ENCODE results near the gene INHBC.

INHBC gene

DNA sequence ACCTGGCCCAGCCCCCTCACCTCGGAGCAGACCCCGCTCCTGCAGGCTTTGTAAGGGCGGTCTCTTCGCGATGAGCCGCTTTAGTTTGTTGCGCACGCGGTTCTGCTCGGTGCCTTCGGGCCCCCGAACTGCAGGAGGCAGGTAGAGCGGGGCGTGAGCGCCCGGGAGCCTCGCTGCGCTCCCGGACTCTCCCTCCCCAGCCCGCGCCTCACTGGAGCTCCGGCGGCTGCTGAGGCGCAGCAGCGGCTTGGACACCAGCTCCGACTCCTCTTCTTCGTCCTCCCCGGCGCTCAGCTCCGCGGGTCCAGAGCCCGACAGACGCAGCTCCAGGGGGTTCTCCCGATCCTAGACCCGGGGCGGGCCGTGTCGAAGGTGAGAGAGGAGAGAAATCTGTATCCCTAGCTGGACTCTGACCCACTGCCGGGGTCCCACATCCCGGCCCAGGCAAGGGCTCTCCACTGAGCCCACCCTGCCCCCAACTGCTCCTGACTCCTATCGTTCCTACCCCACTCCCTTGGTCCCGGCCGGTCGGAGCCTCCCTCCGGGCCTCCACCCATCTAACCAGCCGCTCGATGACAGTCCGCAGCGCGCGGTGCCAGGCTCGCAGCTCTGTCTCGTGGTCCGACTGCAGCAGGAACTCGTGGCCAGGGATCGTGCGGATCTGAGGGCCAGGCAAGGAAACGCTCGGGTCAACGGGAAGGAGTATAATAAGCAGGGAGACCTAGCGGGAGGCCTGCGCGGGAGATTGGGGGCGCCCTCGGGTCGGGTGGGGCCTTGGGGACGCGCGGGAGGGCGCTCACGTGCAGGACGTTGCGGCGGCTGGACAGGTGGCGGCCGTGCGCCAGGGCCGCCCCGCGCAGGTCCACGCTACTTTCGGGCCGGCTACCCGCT, 40.9 kb downstream of the INHBC start:
- H3K4me3 ChIP-seq (ENCODE audit: low read length), result peak overlapping the region; percentile 61; the same call in 1 of the 2 replicates
- TF ChIP-seq ZNF274 (IDR thresholded peaks at IDR 0.05; ENCODE audit: low read depth, low read length), result no peak

DNA sequence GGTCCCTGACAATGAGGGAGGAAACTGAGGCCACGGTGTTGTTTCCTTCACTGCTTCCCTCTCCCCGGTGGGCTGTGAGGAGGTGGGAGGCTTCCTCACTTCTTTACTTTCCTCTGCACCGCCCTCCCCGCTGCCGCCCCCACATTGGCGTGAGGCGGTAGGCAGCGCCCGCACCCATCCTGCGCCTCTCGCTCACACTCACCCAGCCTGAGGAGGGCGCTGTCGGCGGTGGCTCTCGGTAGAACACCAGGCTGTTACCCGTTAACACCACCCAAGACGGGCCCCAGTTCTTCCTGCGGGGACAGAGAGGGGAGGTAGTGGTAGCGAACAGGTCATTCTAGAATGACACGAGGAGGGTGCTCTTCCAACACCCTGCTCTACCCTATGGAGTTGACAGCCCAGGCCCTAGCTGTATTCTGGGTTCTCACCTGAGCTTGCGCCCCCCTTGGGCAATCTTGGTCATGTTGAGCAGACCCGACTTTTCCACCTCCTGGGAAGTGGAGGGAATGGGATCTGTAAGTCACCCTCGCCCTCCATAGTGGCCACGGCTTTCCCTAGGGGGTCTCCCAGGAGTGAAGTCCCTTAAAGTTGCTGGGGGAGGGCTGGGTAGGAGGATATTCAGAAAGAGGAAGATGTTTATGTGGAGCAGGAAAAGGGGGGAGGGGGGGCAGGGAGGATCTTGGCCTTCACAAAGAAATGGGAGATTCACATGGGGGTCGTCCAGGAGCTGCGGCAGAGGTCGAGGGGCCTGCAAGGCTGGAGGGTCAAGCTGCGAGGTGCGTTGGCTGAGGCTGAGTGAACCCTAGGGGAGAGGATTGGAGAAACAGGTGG, 41.8 kb downstream of the INHBC start:
- H3K4me3 ChIP-seq (ENCODE audit: low read length), result peak overlapping the region; percentile 61; the same call in 1 of the 2 replicates

GRCh38 chr12:57476993-57477709, 42.6 kb downstream of the INHBC start:
- H3K4me3 ChIP-seq (ENCODE audit: low read length), result peak overlapping the region; percentile 61; the same call in 1 of the 2 replicates
- TF ChIP-seq ZNF274 (IDR thresholded peaks at IDR 0.05; ENCODE audit: low read depth, low read length), result no peak

More for the DNA sequence above, 41.8 kb downstream of the INHBC start:
- no peak for TF ChIP-seq ZNF274 (IDR thresholded peaks at IDR 0.05; ENCODE audit: low read depth, low read length)

DNA sequence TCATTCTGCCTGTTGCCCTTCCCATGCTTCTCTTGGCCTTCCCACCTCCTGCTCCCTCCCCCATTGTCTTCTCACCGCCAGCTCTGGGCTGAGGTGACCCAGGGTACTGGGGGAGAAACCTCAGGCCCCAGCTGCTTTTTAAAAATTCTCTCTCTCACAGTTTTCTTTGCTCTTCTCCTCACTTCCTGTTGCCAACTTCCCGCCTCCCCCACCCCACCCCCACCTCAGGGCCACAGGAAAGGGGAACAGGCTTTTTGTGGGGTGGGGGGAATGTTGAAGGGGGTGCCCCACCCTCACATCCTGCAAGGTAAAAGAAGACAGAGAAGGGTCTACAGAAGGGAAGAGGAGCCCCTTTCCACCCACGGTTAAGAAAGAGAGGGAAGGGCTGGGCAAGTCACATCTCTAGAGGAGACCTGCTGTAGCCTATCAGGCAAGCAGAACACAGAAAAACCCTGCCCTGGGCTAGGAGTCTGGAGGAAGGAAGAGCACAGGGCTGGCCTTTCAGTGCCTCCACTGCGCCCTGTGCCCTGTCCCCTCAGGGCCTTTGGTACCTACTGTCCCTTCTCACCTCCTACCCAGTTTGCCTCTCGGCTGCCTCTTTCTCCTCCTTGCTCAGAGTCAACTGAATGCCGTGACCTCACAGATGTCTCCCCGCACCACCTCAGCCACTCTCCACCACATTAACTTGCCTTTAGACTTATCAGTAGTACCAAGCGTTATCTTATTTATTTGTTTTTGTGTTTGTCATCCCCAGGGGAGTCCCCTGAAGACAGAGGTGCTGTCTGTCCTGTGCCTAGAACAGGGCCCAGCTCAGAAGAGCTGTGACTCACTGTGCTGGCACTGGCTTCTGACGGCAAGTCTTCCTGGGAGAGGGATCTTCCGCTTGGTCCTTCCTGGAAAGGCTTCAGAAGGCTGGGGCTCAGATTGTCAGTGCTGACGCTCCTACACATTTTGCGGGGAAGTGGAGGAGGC, 43.4 kb downstream of the INHBC start:
- no peak for TF ChIP-seq ZNF274 (IDR thresholded peaks at IDR 0.05; ENCODE audit: low read depth, low read length)
- H3K4me3 ChIP-seq (ENCODE audit: low read length), result peak overlapping the region; percentile 61; the same call in 1 of the 2 replicates

- no peak for TF ChIP-seq ZNF274 (IDR thresholded peaks at IDR 0.05; ENCODE audit: low read depth, low read length)
- H3K4me3 ChIP-seq (ENCODE audit: low read length), result peak overlapping the region; percentile 61; the same call in 1 of the 2 replicates
Measured at GRCh38 chr12:57479043-57479375, 44.4 kb downstream of the INHBC start.

DNA sequence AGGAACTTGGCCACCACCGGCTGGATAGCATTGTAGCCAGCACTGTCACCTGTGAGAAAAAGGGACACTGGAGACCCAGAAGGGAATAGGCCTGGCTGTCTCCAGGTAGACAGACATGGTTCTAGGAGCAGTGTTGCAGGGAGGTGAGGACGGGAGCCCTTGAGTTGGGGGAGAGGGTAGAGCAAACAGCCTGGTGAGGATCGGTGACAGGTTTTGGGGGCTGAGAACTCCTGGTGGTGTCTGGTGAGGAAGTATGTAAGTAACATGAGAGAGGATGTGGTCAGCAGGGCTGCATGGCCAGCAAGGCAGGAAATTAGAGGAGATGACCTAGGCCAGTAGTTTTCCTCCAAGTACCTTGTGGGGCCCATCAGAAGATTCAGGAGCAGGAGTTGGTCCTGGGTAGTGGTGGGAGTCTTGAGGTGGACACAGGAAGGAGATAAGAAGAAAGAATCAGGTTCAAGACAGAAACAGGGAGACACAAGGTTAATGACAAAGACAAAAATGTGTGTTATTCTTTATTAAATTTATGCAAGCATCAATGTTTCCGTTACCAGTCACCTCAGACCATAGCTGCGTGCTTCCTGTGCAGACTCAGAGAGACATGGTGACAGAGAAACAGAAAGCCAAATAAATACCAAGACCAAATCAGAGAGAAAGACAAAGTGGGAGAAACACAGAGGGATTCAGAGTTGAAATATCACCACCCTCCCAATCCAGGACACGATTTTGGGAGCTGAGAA, 45.0 kb downstream of the INHBC start, which contains the start of gene ARHGAP9:
ARHGAP9 (minus strand) TSS at position 491 of the 740 bp plus-strand sequence; CDS start at position 31, 460 bp downstream.
- peak within 1 kb of the TSS; percentile 61; the same call in 1 of the 2 replicates for H3K4me3 ChIP-seq (ENCODE audit: low read length)
- TF ChIP-seq ZNF274 (IDR thresholded peaks at IDR 0.05; ENCODE audit: low read depth, low read length), result no peak

GRCh38 chr12:57481671-57482070, 47.1 kb downstream of the INHBC start:
- H3K4me3 ChIP-seq (ENCODE audit: low read length), result no peak overlapping the region
- no peak for TF ChIP-seq ZNF274 (IDR thresholded peaks at IDR 0.05; ENCODE audit: low read depth, low read length)

GRCh38 chr12:57483466-57483865, 48.9 kb downstream of the INHBC start:
- no peak for TF ChIP-seq ZNF274 (IDR thresholded peaks at IDR 0.05; ENCODE audit: low read depth, low read length)
- no peak overlapping the region for H3K4me3 ChIP-seq (ENCODE audit: low read length)

DNA sequence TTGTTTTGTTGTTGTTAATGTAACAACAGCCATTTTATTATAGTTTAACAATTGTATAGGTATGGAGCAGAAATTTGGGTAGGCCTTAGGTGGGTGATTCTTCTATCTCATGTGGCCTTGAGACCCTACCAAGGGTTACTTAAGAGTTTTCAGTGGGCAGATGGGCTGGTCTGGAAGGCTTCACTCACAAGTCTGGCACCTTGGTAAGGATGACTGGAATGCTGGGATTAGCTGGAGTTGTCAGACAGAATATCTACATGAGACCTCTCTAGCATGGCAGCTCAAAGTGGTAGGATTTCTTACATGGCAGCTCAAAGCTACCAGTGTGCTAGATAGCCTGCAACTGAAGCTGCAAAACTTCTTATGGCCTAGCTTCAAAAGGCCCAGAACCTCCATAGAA, 51.1 kb downstream of the INHBC start:
- TF ChIP-seq ZNF274 (IDR thresholded peaks at IDR 0.05; ENCODE audit: low read depth, low read length), result no peak
- H3K4me3 ChIP-seq (ENCODE audit: low read length), result no peak overlapping the region

GRCh38 chr12:57487055-57487596, 52.5 kb downstream of the INHBC start:
- no peak for TF ChIP-seq ZNF274 (IDR thresholded peaks at IDR 0.05; ENCODE audit: low read depth, low read length)
- no peak overlapping the region; the same call in 1 of the 2 replicates for H3K4me3 ChIP-seq (ENCODE audit: low read length)

DNA sequence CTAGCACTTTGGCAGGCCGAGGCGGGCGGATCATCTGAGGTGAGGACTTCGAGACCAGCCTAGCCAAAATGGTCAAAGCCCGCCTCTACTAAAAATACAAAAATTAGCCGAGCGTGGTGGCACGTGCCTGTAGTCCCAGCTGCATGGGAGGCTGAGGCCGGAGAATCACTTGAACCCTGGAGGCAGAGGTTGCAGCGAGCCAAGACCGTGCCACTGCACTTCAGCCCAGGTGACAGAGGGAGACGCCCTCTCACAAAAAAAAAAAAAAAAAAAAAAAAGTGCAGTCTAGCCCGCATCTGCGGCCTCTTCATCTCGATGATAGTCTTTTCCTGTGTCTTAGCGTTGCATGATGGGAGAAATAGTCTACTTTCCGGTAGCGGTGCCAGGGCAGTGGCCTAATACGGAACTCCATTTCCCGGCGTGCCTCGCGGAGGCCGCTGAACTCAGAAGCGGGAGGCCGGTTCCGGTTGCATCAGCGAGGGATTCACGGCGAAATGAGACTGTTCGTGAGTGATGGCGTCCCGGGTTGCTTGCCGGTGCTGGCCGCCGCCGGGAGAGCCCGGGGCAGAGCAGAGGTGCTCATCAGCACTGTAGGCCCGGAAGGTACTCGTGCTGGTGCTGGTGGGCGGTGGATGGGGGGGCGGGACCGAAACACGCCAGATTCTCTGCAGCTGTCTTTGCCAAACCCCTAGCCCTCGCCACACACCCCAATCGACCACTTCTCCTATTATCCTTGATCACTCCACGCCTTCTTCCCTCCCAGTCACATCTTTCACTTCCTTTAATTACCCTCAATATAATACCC, 53.2 kb downstream of the INHBC start, which contains the start of gene MARS1:
MARS1 (plus strand) TSS at position 472 of the 805 bp plus-strand sequence; CDS start at position 495, 23 bp downstream.
- peak within 1 kb of the TSS; percentile 85 for H3K4me3 ChIP-seq (ENCODE audit: low read length)
- TF ChIP-seq ZNF274 (IDR thresholded peaks at IDR 0.05; ENCODE audit: low read depth, low read length), result no peak

Measured in GM08714 (cell line).